ENCODE data around the gene ANKRD1.

DNA sequence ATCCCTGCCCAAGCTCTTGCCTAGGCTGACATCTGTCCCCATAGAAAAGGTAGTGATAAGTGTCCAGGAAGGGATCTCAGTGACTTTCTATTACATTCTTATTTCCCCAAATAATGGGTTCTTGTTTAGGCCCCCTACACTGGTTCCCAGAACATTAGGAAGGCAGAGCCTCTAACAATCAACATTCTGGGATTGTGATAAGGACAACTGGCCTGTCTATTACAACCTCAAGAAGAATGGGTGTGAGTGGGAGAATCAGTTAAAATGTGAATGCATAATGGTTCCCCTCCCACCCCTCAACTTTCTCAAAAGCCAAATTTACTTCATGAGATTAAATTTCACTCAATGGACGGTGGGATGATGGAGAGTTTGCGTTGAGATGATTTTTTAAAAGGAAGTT lies 6.4 kb upstream of the ANKRD1 start:
- no peak for TF ChIP-seq ZNF384 (IDR thresholded peaks at IDR 0.05)
- no peak for TF ChIP-seq SP1 (IDR thresholded peaks at IDR 0.05)
- no peak for TF ChIP-seq TARDBP (IDR thresholded peaks at IDR 0.05)
- TF ChIP-seq FOXA1 (IDR thresholded peaks at IDR 0.05) = no peak
- no peak for TF ChIP-seq BHLHE40 (IDR thresholded peaks at IDR 0.05; ENCODE audit: borderline replicate concordance)
- no peak for TF ChIP-seq ARNT (IDR thresholded peaks at IDR 0.05)
- TF ChIP-seq HDGF (IDR thresholded peaks at IDR 0.05; ENCODE audit: borderline replicate concordance) = no peak

Measured in HEK293T (cell line).